K562 (cell line): ENCODE measurements around the gene DGKZ. TPM values are rescaled to one million over a fixed set of nuclear protein-coding genes. Genes with fewer than 3 reads are reported as not detected.

Experiments
- ATAC-seq: fragments of 200-7000 bp; cut with Tn5 transposase; 3 replicates; pipeline ENCODE4 v1.9.1; 2020; ENCODE audit warnings: moderate library complexity
- BruUV-seq: library from RNA; stranded (reverse); fragments of 400-500 nt; replicated peaks from 2 replicates; lab custom pipeline; 2021; lab: Mats Ljungman, UMichigan
- CTCF ChIA-PET: fragments of 300-600 bp; formaldehyde crosslinking; extraction: SDS; loops from one replicate; lab custom pipeline; 2021; ENCODE audit warnings: low intra/inter-chr PET ratio; lab: Yijun Ruan, JAX
- POLR2A ChIA-PET: fragments of 300-600, 350-650 bp; sonication (Branson Sonifier 250); formaldehyde crosslinking; extraction: SDS; loops from one replicate; lab custom pipeline; 2021; ENCODE audit warnings: antibody characterized with exemption, inconsistent platforms; lab: Yijun Ruan, JAX
- DNase-seq, 4 experiments: peaks; one replicate each; pipeline versions ENCODE4 v3.0.0 to v3.0.0-alpha.2; 2011 to 2018; ENCODE audit warnings: low spot score in 3 of 4, mixed read lengths in 3 of 4; ENCODE audit errors: extremely low read depth in 1 of 4
- FAIRE-seq: peaks from 2 replicates; lab custom pipeline; 2011; peaks lifted over from hg19 to GRCh38; lab: Jason Lieb, UNC
- H2AFZ ChIP-seq: 2 replicates; pipeline ENCODE4 v1.6.0; 2011; ENCODE audit warnings: low read depth, low read length, control low read depth, inconsistent platforms
- H3K27ac ChIP-seq: fragments of 200-600 bp; 3 replicates; pipeline ENCODE4 v1.8.0; 2011; ENCODE audit warnings: low read depth, mild to moderate bottlenecking, control low read depth, inconsistent platforms, low read length, moderate library complexity, mixed read lengths; ENCODE audit errors: extremely low read depth
- H3K27me3 ChIP-seq, 2 experiments: fragments of 300-600 bp in 1 of 2; 2 replicates in 1 of 2; 3 replicates in 1 of 2; pipeline versions ENCODE4 v1.6.0 to v1.8.0; 2011; ENCODE audit warnings: inconsistent platforms in 2 of 2, low read length in 2 of 2, mild to moderate bottlenecking in 1 of 2, mixed read lengths in 1 of 2, moderate library complexity in 1 of 2; ENCODE audit not compliant: control insufficient read depth in 2 of 2, insufficient read depth in 2 of 2
- H3K36me3 ChIP-seq: fragments of 300-600 bp; 3 replicates; pipeline ENCODE4 v1.8.0; 2011; ENCODE audit warnings: mild to moderate bottlenecking, low read length, inconsistent platforms; ENCODE audit not compliant: control insufficient read depth, insufficient read depth
- H3K4me1 ChIP-seq, 2 experiments: fragments of 200-600 bp in 1 of 2; replicated peaks in 1 of 2; 2 replicates in 1 of 2; 3 replicates in 1 of 2; pipeline versions ENCODE4 v1.5.1 to v1.8.0; 2011; ENCODE audit warnings: inconsistent platforms in 2 of 2, low read length in 2 of 2, mild to moderate bottlenecking in 1 of 2, mixed read lengths in 1 of 2, moderate library complexity in 1 of 2; ENCODE audit not compliant: control insufficient read depth in 2 of 2, insufficient read depth in 2 of 2
- H3K4me2 ChIP-seq: 2 replicates; pipeline ENCODE4 v1.6.1; 2011; ENCODE audit warnings: low read length, control low read depth, inconsistent platforms, mixed read lengths; ENCODE audit not compliant: insufficient read depth
- H3K4me3 ChIP-seq: fragments of 200-600 bp; sonication (generic), shearing (Covaris generic); 2 replicates; pipeline ENCODE4 v1.5.1; 2016; ENCODE audit warnings: control low read depth, inconsistent platforms
- H3K79me2 ChIP-seq: fragments of 200-600 bp; 3 replicates; pipeline ENCODE4 v1.8.0; 2011; ENCODE audit warnings: low read length, inconsistent platforms; ENCODE audit not compliant: control insufficient read depth, insufficient read depth
- H3K9ac ChIP-seq, 2 experiments: 2 replicates each; pipeline versions ENCODE4 v1.6.0 to v1.6.1; 2011; ENCODE audit warnings: low read depth in 2 of 2, low read length in 2 of 2, control low read depth in 1 of 2, inconsistent platforms in 1 of 2, mild to moderate bottlenecking in 1 of 2, mixed read lengths in 1 of 2; ENCODE audit not compliant: insufficient read depth in 1 of 2
- H3K9me1 ChIP-seq: one replicate; pipeline ENCODE4 v1.6.0; 2011; ENCODE audit warnings: inconsistent platforms, mild to moderate bottlenecking, low read length, moderate library complexity; ENCODE audit not compliant: control insufficient read depth, insufficient read depth
- H3K9me3 ChIP-seq: replicated peaks from 2 replicates; pipeline ENCODE4 v1.5.1; 2011; ENCODE audit warnings: low read depth, low read length, inconsistent platforms; ENCODE audit not compliant: control insufficient read depth, insufficient read depth
- H4K20me1 ChIP-seq: replicated peaks from 2 replicates; pipeline ENCODE4 v1.6.1; 2011; ENCODE audit warnings: low read length, inconsistent platforms, mixed read lengths; ENCODE audit not compliant: control insufficient read depth, insufficient read depth
- HDAC2 ChIP-seq: fragments of 450-650 bp; IDR thresholded peaks from 2 replicates; pipeline ENCODE4 v1.6.1; 2016; ENCODE audit warnings: mild to moderate bottlenecking
- NCOA1 ChIP-seq: fragments of 450-650 bp; IDR thresholded peaks from 2 replicates; pipeline ENCODE4 v1.6.1; 2016; ENCODE audit warnings: low read depth
- OTX1 ChIP-seq: fragments of 450-650 bp; formaldehyde crosslinking; IDR thresholded peaks from 2 replicates; pipeline ENCODE4 v1.4.0; 2022; ENCODE audit warnings: mild to moderate bottlenecking
- WHSC1 ChIP-seq: IDR thresholded peaks from one replicate; pipeline ENCODE4 v1.6.1; 2012; ENCODE audit warnings: low read length, control low read depth, inconsistent platforms
- ZNF316 ChIP-seq: fragments of 450-650 bp; IDR thresholded peaks from 2 replicates; pipeline ENCODE4 v1.6.1; 2016
- WGBS: fragments of 100-300 bp; shearing (Covaris generic); methylation state at CpG from one replicate; pipeline ENCODE4 v1.1.6; 2016; ENCODE audit warnings: low coverage, mixed read lengths; ENCODE audit not compliant: insufficient coverage; ENCODE audit errors: missing lambda C conversion rate; 5-methylcytosine and 5-hydroxymethylcytosine counted together
- in situ Hi-C: fragments of 300-500 bp; cut with MboI; formaldehyde crosslinking; loops from 4 replicates; pipeline ENCODE4 v1.15.0; 2018; ENCODE audit warnings: inconsistent platforms, mixed read lengths
- intact Hi-C: fragments of 100-400 bp; cut with micrococcal nuclease; formaldehyde crosslinking; loops from 2 replicates; pipeline ENCODE4 v1.14.2; 2022
- polyA plus RNA-seq, 8 experiments: library from polyadenylated mRNA; depleted of rRNA in 4 of 8; stranded (reverse) in 5 of 8; unstranded in 3 of 8; fragments of >200 nt; fragmentation: Nextera tagmentation in 2 of 8; fragmentation: Illumina TruSeq in 1 of 8; extraction: Ambion mirVana in 2 of 8; extraction: Trizol in 1 of 8; gene quantifications; 2 replicates each; pipeline versions ENCODE4 v1.2.1 to v1.2.3, GENCODE V29; 2011 to 2014; ENCODE audit warnings: inconsistent platforms in 1 of 8, missing spikeins in 1 of 8
- total RNA-seq, 7 experiments: library from RNA; depleted of rRNA in 6 of 7; stranded (reverse); fragments of >200 nt in 6 of 7; fragmentation: Illumina TruSeq in 2 of 7; extraction: Trizol in 2 of 7; gene quantifications; 2 replicates each; pipeline versions ENCODE4 v1.2.1 to v1.2.3, GENCODE V29; 2011 to 2021; ENCODE audit warnings: low replicate concordance in 1 of 7
- TF ChIP-seq, protein P1 (sequence below): fragments of 250-450 bp; sonication (Bioruptor Pico); IDR thresholded peaks from 2 replicates; pipeline ENCODE4 v1.8.0; 2022; ENCODE audit warnings: moderate library complexity, mild to moderate bottlenecking, inconsistent platforms

The DGKZ gene
- total and polyA plus RNA-seq, 9 of the 15 experiments (the other 6 are each of a cell fraction or from before 2014, with no cell fraction given) = 0.51 to 100 (median 44.2) TPM

DNA sequence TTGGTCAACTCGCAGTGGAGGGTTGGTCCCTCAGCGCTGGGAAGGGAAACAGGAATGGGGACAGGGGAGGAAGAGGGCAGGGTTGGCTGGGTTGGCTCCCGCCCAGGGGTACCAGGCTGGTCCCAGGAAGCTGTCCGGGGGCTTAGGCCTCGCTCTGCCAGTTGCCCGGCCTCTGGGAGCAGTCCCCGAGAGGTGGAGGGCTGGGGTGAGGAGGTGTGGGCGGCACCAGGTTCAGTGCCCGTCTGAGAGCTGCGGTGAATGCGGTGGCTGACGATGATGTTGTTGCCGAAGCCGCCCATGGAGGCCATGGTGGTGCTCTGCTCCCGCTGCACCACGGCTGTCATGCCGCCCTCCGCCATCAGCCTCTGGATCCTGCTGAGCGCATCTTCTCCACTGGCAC lies 50.3 kb downstream of the DGKZ start:
- H3K9me1 ChIP-seq = no peaks in the 10 kb centered on the region
- 95% methylated on average over 11 of the region's 19 CpGs for WGBS
- ATAC-seq (no peak), DNase-seq (no peak), FAIRE-seq (no peak)
- peak overlapping the region in 1 of 2 experiments; percentile 69; a peak in 1 of 4 replicates for H3K9ac ChIP-seq
- no peaks in the 10 kb centered on the region for H3K9me3 ChIP-seq
- H3K79me2 ChIP-seq = no peaks in the 10 kb centered on the region
- no peak overlapping the region for H3K4me3 ChIP-seq
- CTCF ChIA-PET = no interaction called here
- in situ Hi-C loops (no loop called here), intact Hi-C loops (no loop called here)
- POLR2A ChIA-PET = interaction anchor here (0.7 kb wide), 1 partner anchor 11 kb away, joined by 3 read pairs; no protein-coding TSS in a partner anchor
- no peak overlapping the region for H2AFZ ChIP-seq
- H3K4me1 ChIP-seq = peaks cover 8 to 9% of the 10 kb centered on the region in 2 experiments; a peak in 4 of 5 replicates
- H3K4me2 ChIP-seq = no peak overlapping the region
- no TSS peak for BruUV-seq
- H3K27me3 ChIP-seq = no peaks in the 10 kb centered on the region
- no peak overlapping the region for H3K27ac ChIP-seq
- TF ChIP-seq WHSC1 = no peak
- no peak for TF ChIP-seq HDAC2
- H4K20me1 ChIP-seq = peaks cover 13% of the 10 kb centered on the region
- H3K36me3 ChIP-seq = peaks cover 22% of the 10 kb centered on the region; the same call in 2 of the 3 replicates

DNA sequence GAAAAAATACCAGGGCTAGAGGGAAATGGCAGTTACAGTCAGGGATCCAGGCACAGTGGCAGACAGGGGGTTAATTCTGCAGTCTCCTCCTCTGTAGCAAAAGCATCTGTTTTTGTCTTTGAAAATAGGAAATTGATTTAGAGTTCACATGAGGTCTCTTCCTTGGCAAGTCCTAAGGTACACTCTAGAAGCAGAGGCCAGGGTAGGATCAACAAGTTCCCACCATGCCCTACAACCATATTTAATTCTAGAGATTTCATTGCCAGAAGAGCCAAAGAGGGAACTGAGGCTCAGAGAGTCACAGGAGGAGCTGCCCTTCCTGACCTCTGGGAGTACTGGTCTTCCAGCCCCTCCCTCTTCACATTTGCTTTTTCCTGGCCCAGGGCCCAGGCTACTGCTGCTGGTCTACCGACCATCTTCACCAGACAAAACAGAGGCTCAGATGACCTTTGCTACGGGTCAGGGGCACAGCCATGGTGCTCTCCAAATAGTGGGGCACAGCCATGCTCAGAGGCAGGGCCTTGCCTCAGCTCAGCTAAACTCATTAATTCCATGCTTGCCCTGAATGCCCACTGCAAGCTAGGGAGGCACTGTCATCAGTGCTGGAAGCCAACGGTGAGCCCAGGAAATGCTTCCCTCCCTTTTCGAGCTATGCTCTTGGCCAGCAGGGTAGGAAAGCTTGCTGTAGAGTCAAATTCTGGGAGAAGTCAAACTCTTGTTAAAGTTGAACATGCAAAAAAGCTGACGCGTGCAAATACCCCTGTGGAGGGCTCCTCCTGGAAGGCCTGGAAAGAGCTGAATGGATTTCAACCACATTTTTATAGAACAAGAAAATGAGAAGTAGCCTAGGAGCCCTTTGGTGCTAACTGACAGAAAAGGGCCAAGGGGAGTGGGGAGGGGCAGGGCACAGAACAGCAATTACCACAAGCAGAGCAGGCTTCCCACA lies 56.0 kb downstream of the DGKZ start:
- FAIRE-seq = no peak
- in situ Hi-C loops = no loop called here
- ChIA-PET POLR2A (interaction anchor here (0.6 to 0.8 kb wide), 2 partner anchors 14 to 140 kb away, joined by 3 read pairs; no protein-coding TSS in a partner anchor), CTCF (no interaction called here)
- Histone ChIP-seq H2AFZ (no peak overlapping the region), H4K20me1 (no peaks in the 10 kb centered on the region; the same call in 1 of the 2 replicates), H3K27ac (no peak overlapping the region), H3K4me1 (no peaks in the 10 kb centered on the region), H3K36me3 (peaks cover 21% of the 10 kb centered on the region; the same call in 2 of the 3 replicates), H3K4me2 (no peak overlapping the region), H3K9me3 (no peaks in the 10 kb centered on the region), H3K27me3 (no peaks in the 10 kb centered on the region), H3K9me1 (no peaks in the 10 kb centered on the region), H3K79me2 (no peaks in the 10 kb centered on the region), H3K4me3 (no peak overlapping the region), H3K9ac (peak overlapping the region in 1 of 2 experiments; percentile 74; a peak in 1 of 4 replicates)
- WGBS = 78% methylated on average over 6 of the region's 6 CpGs
- intact Hi-C loops = no loop called here
- TF ChIP-seq, protein P1, sequence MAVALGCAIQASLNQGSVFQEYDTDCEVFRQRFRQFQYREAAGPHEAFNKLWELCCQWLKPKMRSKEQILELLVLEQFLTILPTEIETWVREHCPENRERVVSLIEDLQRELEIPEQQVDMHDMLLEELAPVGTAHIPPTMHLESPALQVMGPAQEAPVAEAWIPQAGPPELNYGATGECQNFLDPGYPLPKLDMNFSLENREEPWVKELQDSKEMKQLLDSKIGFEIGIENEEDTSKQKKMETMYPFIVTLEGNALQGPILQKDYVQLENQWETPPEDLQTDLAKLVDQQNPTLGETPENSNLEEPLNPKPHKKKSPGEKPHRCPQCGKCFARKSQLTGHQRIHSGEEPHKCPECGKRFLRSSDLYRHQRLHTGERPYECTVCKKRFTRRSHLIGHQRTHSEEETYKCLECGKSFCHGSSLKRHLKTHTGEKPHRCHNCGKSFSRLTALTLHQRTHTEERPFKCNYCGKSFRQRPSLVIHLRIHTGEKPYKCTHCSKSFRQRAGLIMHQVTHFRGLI (CRISPR knock-in tag) = no peak
- TF ChIP-seq OTX1 (no peak), ZNF316 (peak; percentile 46; the same call in 1 of the 2 replicates), NCOA1 (no peak)
- BruUV-seq = no TSS peak
- no peak for DNase-seq
- ATAC-seq = no peak
